RKO (cell line): ENCODE measurements around the gene AMIGO1.

Experiments used
- DNase-seq: peaks from one replicate; pipeline ENCODE4 v3.0.0-alpha.2; 2016; ENCODE audit warnings: low spot score

Gene AMIGO1

GRCh38 chr1:109502364-109502851, 7.1 kb downstream of the AMIGO1 start:
- no peak for DNase-seq

- no peak for DNase-seq
These were observed 7.7 kb downstream of the AMIGO1 start for GRCh38 chr1:109501644-109502363.

GRCh38 chr1:109500941-109501381, 8.6 kb downstream of the AMIGO1 start:
- no peak for DNase-seq

GRCh38 chr1:109499661-109500536, 9.6 kb downstream of the AMIGO1 start:
- DNase-seq = peak; percentile 48

- no peak for DNase-seq
These were observed 10.4 kb downstream of the AMIGO1 start for GRCh38 chr1:109499081-109499480.

- peak; percentile 33 for DNase-seq
These were observed 11.2 kb downstream of the AMIGO1 start for GRCh38 chr1:109498161-109498801.

GRCh38 chr1:109497449-109498160, 11.9 kb downstream of the AMIGO1 start:
- DNase-seq = no peak

- no peak for DNase-seq
These were observed 13.8 kb downstream of the AMIGO1 start for GRCh38 chr1:109495738-109496137.

GRCh38 chr1:109493805-109494539, 15.6 kb downstream of the AMIGO1 start, which contains the start of gene CYB561D1:
Gene CYB561D1 (plus strand): TSS chr1:109494094. CDS start chr1:109494140, 46 bp downstream.
- DNase-seq = peak; percentile 86

GRCh38 chr1:109493227-109493626, 16.3 kb downstream of the AMIGO1 start:
- DNase-seq = no peak

- peak; percentile 38 for DNase-seq
These were observed 16.7 kb downstream of the AMIGO1 start for GRCh38 chr1:109492779-109493178.

- DNase-seq = no peak
These were observed 18.2 kb downstream of the AMIGO1 start for GRCh38 chr1:109491372-109491771.

GRCh38 chr1:109490934-109491302, 18.6 kb downstream of the AMIGO1 start:
- DNase-seq = no peak

GRCh38 chr1:109490029-109490933, 19.2 kb downstream of the AMIGO1 start:
- peak; percentile 68 for DNase-seq

- no peak for DNase-seq
These were observed 20.8 kb downstream of the AMIGO1 start for GRCh38 chr1:109488696-109489095.

GRCh38 chr1:109488201-109488600, 21.3 kb downstream of the AMIGO1 start:
- DNase-seq = no peak

GRCh38 chr1:109487261-109487660, 22.3 kb downstream of the AMIGO1 start:
- no peak for DNase-seq

- DNase-seq = peak; percentile 70
These were observed 24.5 kb downstream of the AMIGO1 start for GRCh38 chr1:109485001-109485400.

- peak; percentile 49 for DNase-seq
These were observed 25.0 kb downstream of the AMIGO1 start for GRCh38 chr1:109484519-109484975.
